Transverse colon (tissue), 4 donors: Measurements from ENCODE around the gene AURKA. TPM values are rescaled to one million over a fixed set of nuclear protein-coding genes. Genes with fewer than 3 reads are reported as not detected.
A peak's percentile ranks its signal among the peaks of the same experiment; 100 is the strongest.

Experiments used
- DNase-seq: peaks from one replicate; pipeline ENCODE4 v3.0.0-alpha.2; 2019
- H3K27ac ChIP-seq, 4 donors: fragments of 200-600 bp; sonication (generic); 2 replicates each; pipeline ENCODE4 v1.5.1; 2016 to 2018; ENCODE audit warnings: inconsistent platforms in 4 of 4
- H3K27me3 ChIP-seq: fragments of 200-600 bp; sonication (generic); 2 replicates; pipeline ENCODE4 v1.5.1; 2017; ENCODE audit warnings: inconsistent platforms
- H3K36me3 ChIP-seq, 4 donors: fragments of 200-600 bp; sonication (generic); 2 replicates each; pipeline ENCODE4 v1.5.1; 2017 to 2019; ENCODE audit warnings: inconsistent platforms in 4 of 4
- H3K4me1 ChIP-seq, 4 donors: fragments of 200-600 bp; sonication (generic); 2 replicates each; pipeline ENCODE4 v1.5.1; 2017 to 2020; ENCODE audit warnings: inconsistent platforms in 4 of 4
- H3K4me3 ChIP-seq, 4 donors: fragments of 200-600 bp; sonication (generic); 1 replicate in 1 of 4; 2 replicates in 3 of 4; pipeline versions ENCODE4 v1.5.1 to v1.6.1; 2017 to 2019; ENCODE audit warnings: inconsistent platforms in 4 of 4
- H3K9me3 ChIP-seq, 2 donors: fragments of 200-600 bp; sonication (generic); 2 replicates each; pipeline ENCODE4 v1.5.1; 2017 to 2019; ENCODE audit warnings: inconsistent platforms in 2 of 2
- EP300 ChIP-seq: sonication (generic); formaldehyde crosslinking; IDR thresholded peaks from one replicate; pipeline ENCODE4 v1.6.1; 2017; ENCODE audit warnings: antibody characterized with exemption, low read depth
- POLR2A ChIP-seq: fragments of 450-650 bp; IDR thresholded peaks from one replicate; pipeline ENCODE4 v1.6.1; 2016; ENCODE audit warnings: antibody characterized with exemption, mild to moderate bottlenecking, moderate library complexity
- POLR2AphosphoS5 ChIP-seq, 3 donors: sonication (generic); formaldehyde crosslinking; IDR thresholded peaks; one replicate each; pipeline ENCODE4 v1.6.1; 2016; ENCODE audit warnings: antibody characterized with exemption in 3 of 3
- WGBS, 2 donors: methylation state at CpG; one replicate each; pipeline ENCODE4 v1.1.5; 2018; ENCODE audit warnings: low coverage in 1 of 2; 5-methylcytosine and 5-hydroxymethylcytosine counted together
- in situ Hi-C, 4 donors: fragments of 200-750 bp; cut with MboI; loops; one replicate each; pipeline versions ENCODE4 v1.15.0 to v1.15.1; 2017; ENCODE audit warnings: low sequenced_read_pairs in 3 of 4, low pct_ligation_motif_present in 1 of 4, low pct_unique_long_range_greater_than_20kb in 1 of 4
- intact Hi-C: fragments of 100-400 bp; cut with DNase I; formaldehyde crosslinking; loops from one replicate; pipeline ENCODE4 v1.15.1; 2023; ENCODE audit warnings: low total_unique reads
- total RNA-seq, 4 donors: library from RNA; depleted of rRNA; stranded (reverse); fragments of >200 nt; gene quantifications; one replicate each; pipeline ENCODE4 v1.1.0, GENCODE V29; 2016
- TF ChIP-seq, protein P1 (sequence below), 5 experiments: fragments of 200-600 bp in 3 of 5; fragments of 450-650 bp in 2 of 5; sonication (generic) in 3 of 5; IDR thresholded peaks; 1 replicate in 2 of 5; 2 replicates in 3 of 5; pipeline ENCODE4 v1.5.1; 2016 to 2017; ENCODE audit warnings: antibody characterized with exemption in 5 of 5, inconsistent platforms in 3 of 5, mild to moderate bottlenecking in 2 of 5, moderate library complexity in 1 of 5

Gene AURKA
- total RNA-seq, 4 donors from 2014 or later: 0.75 to 12.4 (median 4.9) TPM

DNA sequence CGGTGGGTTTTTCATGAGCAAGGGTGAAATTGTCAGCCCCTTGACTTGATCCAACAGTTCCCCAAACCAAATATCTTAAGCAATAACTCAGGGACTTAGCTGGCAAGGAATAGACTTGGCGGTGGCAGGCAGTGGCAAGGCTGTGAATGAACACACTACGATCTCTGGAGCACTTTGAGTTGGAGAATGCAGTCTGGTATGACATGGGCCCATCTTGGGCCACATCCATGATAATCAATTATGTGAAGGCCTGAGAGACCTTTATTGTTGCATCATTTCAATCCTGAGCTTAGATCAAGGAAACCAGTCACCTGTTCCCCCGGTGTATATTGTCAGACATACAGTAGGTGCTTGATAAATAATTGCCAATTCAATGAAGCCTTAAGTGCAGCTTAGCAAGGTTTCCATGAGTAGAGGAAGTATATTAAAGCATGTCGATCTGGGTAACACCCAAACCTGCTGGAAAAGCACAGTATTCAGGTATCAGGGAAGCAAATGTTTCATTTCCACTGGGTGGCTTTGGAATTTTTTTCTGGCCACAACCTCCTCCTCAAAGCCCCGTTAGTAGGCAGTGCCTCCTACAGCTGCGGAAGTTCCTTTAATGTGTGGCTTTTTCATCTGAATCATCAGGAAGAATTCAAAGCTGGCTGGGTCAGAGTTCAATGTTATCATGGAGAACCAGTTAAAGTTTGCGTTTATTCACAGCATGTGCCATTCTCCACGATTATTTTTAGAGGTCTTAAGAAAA lies 30.2 kb upstream of the AURKA start:
- H3K27ac ChIP-seq: peak overlapping the region in 1 of 4 donors; percentile 37
- H3K4me3 ChIP-seq: no peak overlapping the region
- H3K36me3 ChIP-seq: no peaks in the 10 kb centered on the region
- in situ Hi-C loops (no loop called here), intact Hi-C loops (no loop called here)
- H3K4me1 ChIP-seq: peaks cover 0 to 6% (median 0%) of the 10 kb centered on the region in 4 donors
- 25 to 65% methylated on average over 3 to 9 of the region's 9 CpGs for WGBS, 2 donors
- no peaks in the 10 kb centered on the region for H3K27me3 ChIP-seq
- TF ChIP-seq, protein P1, sequence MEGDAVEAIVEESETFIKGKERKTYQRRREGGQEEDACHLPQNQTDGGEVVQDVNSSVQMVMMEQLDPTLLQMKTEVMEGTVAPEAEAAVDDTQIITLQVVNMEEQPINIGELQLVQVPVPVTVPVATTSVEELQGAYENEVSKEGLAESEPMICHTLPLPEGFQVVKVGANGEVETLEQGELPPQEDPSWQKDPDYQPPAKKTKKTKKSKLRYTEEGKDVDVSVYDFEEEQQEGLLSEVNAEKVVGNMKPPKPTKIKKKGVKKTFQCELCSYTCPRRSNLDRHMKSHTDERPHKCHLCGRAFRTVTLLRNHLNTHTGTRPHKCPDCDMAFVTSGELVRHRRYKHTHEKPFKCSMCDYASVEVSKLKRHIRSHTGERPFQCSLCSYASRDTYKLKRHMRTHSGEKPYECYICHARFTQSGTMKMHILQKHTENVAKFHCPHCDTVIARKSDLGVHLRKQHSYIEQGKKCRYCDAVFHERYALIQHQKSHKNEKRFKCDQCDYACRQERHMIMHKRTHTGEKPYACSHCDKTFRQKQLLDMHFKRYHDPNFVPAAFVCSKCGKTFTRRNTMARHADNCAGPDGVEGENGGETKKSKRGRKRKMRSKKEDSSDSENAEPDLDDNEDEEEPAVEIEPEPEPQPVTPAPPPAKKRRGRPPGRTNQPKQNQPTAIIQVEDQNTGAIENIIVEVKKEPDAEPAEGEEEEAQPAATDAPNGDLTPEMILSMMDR (IDR thresholded peaks at IDR 0.05): no peak
- no peaks in the 10 kb centered on the region for H3K9me3 ChIP-seq
- no peak for DNase-seq

DNA sequence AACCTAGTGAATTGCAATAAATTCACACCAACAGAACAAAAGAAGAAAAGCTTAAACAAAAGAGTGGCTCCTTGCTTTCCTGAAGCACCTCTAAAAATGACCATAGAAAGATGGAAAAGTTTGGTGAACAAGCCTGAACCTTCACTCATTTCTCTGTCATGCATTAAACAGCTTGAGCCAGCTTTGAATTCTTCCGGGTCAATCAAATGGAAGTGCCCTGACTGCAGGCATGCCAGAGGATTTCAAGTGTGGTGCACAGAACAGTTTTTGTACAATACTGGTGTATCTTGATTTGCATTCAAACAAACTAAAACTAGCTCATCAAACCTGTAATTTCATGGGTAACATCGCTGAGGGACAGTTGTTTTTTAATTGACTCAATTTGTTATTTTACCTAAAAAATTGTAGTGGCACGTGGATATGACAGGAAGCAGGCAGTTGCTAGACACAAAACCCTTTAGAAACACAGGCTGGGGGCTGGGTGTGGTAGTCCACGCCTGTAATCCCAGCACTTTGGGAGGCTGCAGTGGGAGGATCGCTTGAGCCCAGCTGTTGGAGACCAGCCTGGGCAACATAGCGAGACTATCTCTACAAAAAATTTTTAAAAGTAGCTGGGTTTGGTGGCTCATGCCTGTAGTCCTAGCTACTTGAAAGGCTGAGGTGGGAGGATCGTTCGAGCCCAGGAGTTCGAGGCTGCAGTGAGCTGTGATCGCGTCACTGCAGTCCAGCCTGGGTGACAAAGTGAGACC lies 29.1 kb upstream of the AURKA start:
- H3K27me3 ChIP-seq: no peaks in the 10 kb centered on the region
- H3K27ac ChIP-seq: no peak overlapping the region
- no peaks in the 10 kb centered on the region for H3K9me3 ChIP-seq
- 79 to 80% methylated on average over 8 to 11 of the region's 11 CpGs for WGBS, 2 donors
- peaks cover 0 to 6% (median 0%) of the 10 kb centered on the region in 4 donors for H3K4me1 ChIP-seq
- DNase-seq: no peak
- no peak overlapping the region for H3K4me3 ChIP-seq
- in situ Hi-C loops (no loop called here), intact Hi-C loops (no loop called here)
- H3K36me3 ChIP-seq: no peaks in the 10 kb centered on the region
- TF ChIP-seq POLR2A (no peak), POLR2AphosphoS5 (IDR thresholded peaks at IDR 0.05) (no peak), EP300 (no peak)
- TF ChIP-seq, protein P1 (IDR thresholded peaks at IDR 0.05): no peak

DNA sequence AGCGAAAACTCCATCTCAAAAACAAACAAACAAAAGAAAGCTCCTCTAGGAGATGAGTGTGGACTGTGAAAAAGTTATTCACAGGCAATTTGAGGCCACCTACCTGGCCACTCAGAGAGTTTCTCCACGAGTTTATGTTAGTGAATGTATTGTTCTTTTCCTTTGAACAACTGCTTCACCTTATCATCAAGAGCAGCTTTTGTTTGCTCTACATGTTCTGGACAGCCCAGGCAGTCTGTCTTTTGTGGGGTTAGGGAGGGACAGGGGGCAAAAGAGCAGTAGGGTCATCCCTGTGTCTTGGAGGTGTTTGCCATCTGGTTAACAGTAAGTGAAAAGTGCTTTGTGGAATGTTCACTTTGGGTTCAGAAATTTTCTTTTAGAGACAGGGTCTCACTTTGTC lies 28.0 kb upstream of the AURKA start:
- in situ Hi-C loops: no loop called here

DNA sequence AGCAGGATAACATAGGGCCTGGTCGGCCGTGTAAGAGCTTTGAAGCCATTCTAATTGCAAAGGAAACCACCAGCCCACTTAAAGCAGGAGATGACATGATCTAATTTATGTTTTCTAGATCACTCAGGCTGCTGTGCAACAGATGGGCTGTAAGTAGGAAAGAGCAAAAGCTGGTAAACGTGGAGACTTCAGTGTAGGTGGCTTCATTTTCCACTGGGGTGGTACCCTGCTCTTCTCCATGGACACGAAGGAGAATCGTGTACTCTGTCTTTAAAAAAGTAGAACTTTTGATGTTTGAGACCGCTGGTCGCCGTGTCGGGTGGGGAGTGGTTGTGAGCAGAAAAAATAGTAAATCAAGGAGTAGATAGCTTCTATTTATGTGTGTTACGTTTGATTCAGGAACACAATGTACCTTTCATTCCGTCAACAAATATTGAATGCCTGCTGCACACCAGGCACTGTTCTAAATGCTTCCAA lies 26.4 kb upstream of the AURKA start:
- peak overlapping the region; percentile 33 to 69 (median 48) for H3K27ac ChIP-seq
- H3K9me3 ChIP-seq: no peaks in the 10 kb centered on the region
- no peak overlapping the region for H3K4me3 ChIP-seq
- no peaks in the 10 kb centered on the region for H3K27me3 ChIP-seq
- in situ Hi-C loops (no loop called here), intact Hi-C loops (no loop called here)
- H3K36me3 ChIP-seq: no peaks in the 10 kb centered on the region
- TF ChIP-seq EP300 (no peak), POLR2AphosphoS5 (IDR thresholded peaks at IDR 0.05) (no peak), POLR2A (no peak)
- TF ChIP-seq, protein P1 (IDR thresholded peaks at IDR 0.05): no peak
- no peak for DNase-seq
- peaks cover 0 to 6% (median 0%) of the 10 kb centered on the region in 4 donors for H3K4me1 ChIP-seq
- 71 to 73% methylated on average over 11 of the region's 11 CpGs for WGBS, 2 donors

More for the DNA sequence above, 28.0 kb upstream of the AURKA start:
- Histone ChIP-seq H3K36me3 (no peaks in the 10 kb centered on the region), H3K27ac (peak overlapping the region in 3 of 4 donors; percentile 55 to 69 (median 55)), H3K27me3 (no peaks in the 10 kb centered on the region), H3K4me1 (peaks cover 0 to 6% (median 0%) of the 10 kb centered on the region in 4 donors), H3K4me3 (no peak overlapping the region), H3K9me3 (no peaks in the 10 kb centered on the region)
- WGBS, 2 donors: 78 to 86% methylated on average over 2 of the region's 2 CpGs
- intact Hi-C loops: no loop called here
- TF ChIP-seq POLR2AphosphoS5 (IDR thresholded peaks at IDR 0.05) (no peak), EP300 (no peak), POLR2A (no peak)
- TF ChIP-seq, protein P1 (IDR thresholded peaks at IDR 0.05): no peak
- no peak for DNase-seq
